OCI-LY7 (cell line): Measurements from ENCODE around the gene ZNF423.

Source experiments
- EZH2phosphoT487 ChIP-seq: fragments of 200-600 bp; sonication (generic); IDR thresholded peaks from 2 replicates; pipeline ENCODE4 v1.6.1; 2018; ENCODE audit warnings: low read depth, borderline replicate concordance, mild to moderate bottlenecking, mixed run types, antibody characterized with exemption, low read length, moderate library complexity, mixed read lengths
- TF ChIP-seq, protein P1 (sequence below): fragments of 200-600 bp; sonication (generic); conservative IDR thresholded peaks from 2 replicates; pipeline ENCODE4 v1.5.1; 2014; ENCODE audit warnings: mild to moderate bottlenecking, antibody characterized with exemption, low read length, moderate library complexity, mixed read lengths

GRCh38 chr16:49583911-49584310 lies 272.0 kb downstream of the ZNF423 start:
- TF ChIP-seq, protein P1, sequence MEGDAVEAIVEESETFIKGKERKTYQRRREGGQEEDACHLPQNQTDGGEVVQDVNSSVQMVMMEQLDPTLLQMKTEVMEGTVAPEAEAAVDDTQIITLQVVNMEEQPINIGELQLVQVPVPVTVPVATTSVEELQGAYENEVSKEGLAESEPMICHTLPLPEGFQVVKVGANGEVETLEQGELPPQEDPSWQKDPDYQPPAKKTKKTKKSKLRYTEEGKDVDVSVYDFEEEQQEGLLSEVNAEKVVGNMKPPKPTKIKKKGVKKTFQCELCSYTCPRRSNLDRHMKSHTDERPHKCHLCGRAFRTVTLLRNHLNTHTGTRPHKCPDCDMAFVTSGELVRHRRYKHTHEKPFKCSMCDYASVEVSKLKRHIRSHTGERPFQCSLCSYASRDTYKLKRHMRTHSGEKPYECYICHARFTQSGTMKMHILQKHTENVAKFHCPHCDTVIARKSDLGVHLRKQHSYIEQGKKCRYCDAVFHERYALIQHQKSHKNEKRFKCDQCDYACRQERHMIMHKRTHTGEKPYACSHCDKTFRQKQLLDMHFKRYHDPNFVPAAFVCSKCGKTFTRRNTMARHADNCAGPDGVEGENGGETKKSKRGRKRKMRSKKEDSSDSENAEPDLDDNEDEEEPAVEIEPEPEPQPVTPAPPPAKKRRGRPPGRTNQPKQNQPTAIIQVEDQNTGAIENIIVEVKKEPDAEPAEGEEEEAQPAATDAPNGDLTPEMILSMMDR = no peak
- no peak for TF ChIP-seq EZH2phosphoT487
